Sigmoid colon (tissue), 4 donors: ENCODE measurements around the gene TRAF5.

ENCODE experiments used
- CTCF ChIP-seq, 4 experiments: fragments of 450-650 bp in 3 of 4; fragments of 200-600 bp in 1 of 4; IDR thresholded peaks; one replicate each; pipeline ENCODE4 v1.5.1; 2016 to 2019; ENCODE audit warnings: antibody characterized with exemption in 4 of 4, mild to moderate bottlenecking in 3 of 4, moderate library complexity in 2 of 4
- POLR2AphosphoS5 ChIP-seq, 4 donors: sonication (generic); formaldehyde crosslinking; IDR thresholded peaks; one replicate each; pipeline ENCODE4 v1.6.1; 2017; ENCODE audit warnings: antibody characterized with exemption in 4 of 4

GRCh38 chr1:211381481-211382181, 55.0 kb downstream of the TRAF5 start:
- no peak for TF ChIP-seq CTCF (IDR thresholded peaks at IDR 0.05)
- no peak for TF ChIP-seq POLR2AphosphoS5 (IDR thresholded peaks at IDR 0.05)
